Activated CD4-positive, alpha-beta memory T cell treated with anti-CD3 and anti-CD28 coated beads, Interleukin-2, amount 10 ng/mL, durations not matched to agents 7 days and 5 days (primary cell): ENCODE results near the gene TSPAN32. TPM values are rescaled to one million over a fixed set of nuclear protein-coding genes. Genes with fewer than 3 reads are reported as not detected.
"Not testable (repeated sequence)": the region's sequence is repeated elsewhere in the genome, so short reads cannot be mapped to it uniquely, and the experiment has no call there.

Experiments
- CTCF ChIA-PET: fragments of 350-600 bp; sonication (Branson Sonifier 250); formaldehyde crosslinking; loops from one replicate; lab custom pipeline; 2021; ENCODE audit warnings: antibody characterized with exemption, inconsistent platforms; lab: Charles Lee
- POLR2A ChIA-PET: fragments of 350-600 bp; sonication (Branson Sonifier 250); formaldehyde crosslinking; loops from one replicate; lab custom pipeline; 2021; ENCODE audit warnings: antibody characterized with exemption; lab: Charles Lee
- DNase-seq: peaks from one replicate; pipeline ENCODE4 v3.0.0-alpha.2; 2020
- H3K27ac Mint-ChIP-seq: one replicate; pipeline ENCODE4 v1.8.0; 2021; ENCODE audit warnings: mild to moderate bottlenecking, mixed read lengths
- H3K27me3 Mint-ChIP-seq: one replicate; pipeline ENCODE4 v1.8.0; 2021; ENCODE audit warnings: mixed read lengths
- H3K36me3 Mint-ChIP-seq: one replicate; pipeline ENCODE4 v1.8.0; 2021; ENCODE audit warnings: low read depth, mixed read lengths
- H3K4me1 Mint-ChIP-seq: one replicate; pipeline ENCODE4 v1.8.0; 2021; ENCODE audit warnings: mixed read lengths
- H3K4me3 Mint-ChIP-seq: one replicate; pipeline ENCODE4 v1.8.0; 2021; ENCODE audit warnings: mild to moderate bottlenecking, mixed read lengths
- H3K9me3 Mint-ChIP-seq: one replicate; pipeline ENCODE4 v1.8.0; 2021; ENCODE audit warnings: mixed read lengths
- total RNA-seq, 2 experiments: library from RNA; stranded (reverse); gene quantifications; one replicate each; pipeline ENCODE4 v1.2.3, GENCODE V29; 2021

TSPAN32 gene
- total RNA-seq, 2 experiments from 2014 or later, result 48.0 to 50.1 TPM

DNA sequence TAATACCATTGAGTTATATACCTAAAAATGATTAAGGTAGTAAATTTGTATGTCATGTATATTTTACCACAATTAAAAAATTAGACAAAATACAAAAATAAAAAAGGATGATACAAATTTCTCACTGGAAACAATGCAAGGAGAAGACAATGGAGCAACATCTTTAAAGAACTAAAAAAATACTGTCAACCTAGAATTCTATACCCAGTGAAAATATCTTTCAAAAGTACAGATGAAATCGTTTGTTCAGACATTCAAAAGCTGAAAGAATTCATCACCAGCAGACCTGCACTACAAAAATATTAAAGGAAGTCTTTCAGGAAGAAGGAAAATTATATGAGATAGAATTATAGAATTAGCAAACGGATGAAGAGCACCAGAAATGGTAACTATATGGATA lies 21.6 kb upstream of the TSPAN32 start:
- H3K27ac Mint-ChIP-seq, result no peak overlapping the region
- H3K27me3 Mint-ChIP-seq, result peaks cover 49% of the 10 kb centered on the region
- peaks cover 3% of the 10 kb centered on the region for H3K36me3 Mint-ChIP-seq
- no peak overlapping the region for H3K4me3 Mint-ChIP-seq
- peaks cover 3% of the 10 kb centered on the region for H3K4me1 Mint-ChIP-seq
- DNase-seq, result no peak
- peaks cover 6% of the 10 kb centered on the region for H3K9me3 Mint-ChIP-seq
- ChIA-PET CTCF (no interaction called here), POLR2A (no interaction called here)

DNA sequence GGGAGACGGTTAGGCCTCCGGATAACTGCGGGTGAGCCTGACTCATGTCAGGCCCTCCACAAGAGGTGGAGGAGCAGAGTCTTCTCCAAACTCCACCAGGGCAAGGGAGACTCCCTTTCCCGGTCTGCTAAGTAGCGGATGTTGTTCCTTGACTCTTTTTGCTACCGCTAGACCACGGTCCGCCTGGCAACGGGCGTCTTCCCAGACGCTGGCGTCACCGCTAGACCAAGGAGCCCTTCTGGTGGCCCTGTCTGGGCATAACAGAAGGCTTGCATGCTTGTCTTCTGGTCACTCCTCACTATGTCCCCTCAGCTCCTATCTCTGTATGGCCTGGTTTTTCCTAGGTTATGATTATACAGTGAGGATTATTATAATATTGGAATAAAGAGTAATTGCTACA lies 15.5 kb upstream of the TSPAN32 start:
- CTCF ChIA-PET, result interaction anchor here (0.9 kb wide), 1 partner anchor 20 kb away, joined by 3 read pairs; no protein-coding TSS in a partner anchor
- H3K4me1 Mint-ChIP-seq, H3K4me3 Mint-ChIP-seq, DNase-seq, POLR2A ChIA-PET, H3K27ac Mint-ChIP-seq, H3K9me3 Mint-ChIP-seq, H3K36me3 Mint-ChIP-seq: not testable (repeated sequence)
- peaks cover 27% of the 10 kb centered on the region for H3K27me3 Mint-ChIP-seq

GRCh38 chr11:2287091-2287490 lies 14.7 kb upstream of the TSPAN32 start:
- POLR2A ChIA-PET, result no interaction called here
- no peak overlapping the region for H3K27ac Mint-ChIP-seq
- H3K36me3 Mint-ChIP-seq, result no peaks in the 10 kb centered on the region
- peaks cover 23% of the 10 kb centered on the region for H3K27me3 Mint-ChIP-seq
- CTCF ChIA-PET, result interaction anchor here (0.9 to 1.0 kb wide), 2 partner anchors 19 to 133 kb away, joined by 3 read pairs; no protein-coding TSS in a partner anchor
- DNase-seq, result no peak
- no peak overlapping the region for H3K4me3 Mint-ChIP-seq
- H3K9me3 Mint-ChIP-seq, result peaks cover 2% of the 10 kb centered on the region
- peaks cover 4% of the 10 kb centered on the region for H3K4me1 Mint-ChIP-seq

DNA sequence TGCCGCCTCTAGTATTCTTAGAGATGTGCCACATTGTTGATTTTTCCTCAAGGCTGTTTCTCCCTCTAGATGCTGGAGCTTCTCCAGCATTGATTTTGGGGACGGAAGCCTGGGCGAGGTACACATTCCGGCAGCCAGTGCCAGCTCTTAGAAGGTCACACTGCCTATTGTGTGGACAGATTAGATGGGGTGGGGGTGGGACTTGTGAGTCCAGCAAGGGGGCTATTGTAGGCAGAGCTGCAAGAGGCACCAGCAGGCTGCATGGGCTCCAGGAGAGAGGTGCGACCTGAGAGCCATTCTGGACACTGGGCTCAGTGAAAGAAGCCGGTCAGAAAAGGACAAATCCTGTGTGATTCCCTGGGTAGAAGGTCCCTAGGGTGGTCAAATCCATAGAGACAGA lies 12.5 kb upstream of the TSPAN32 start:
- H3K4me1 Mint-ChIP-seq, result peaks cover 4% of the 10 kb centered on the region
- ChIA-PET POLR2A (no interaction called here), CTCF (no interaction called here)
- H3K4me3 Mint-ChIP-seq, result no peak overlapping the region
- DNase-seq, result no peak
- peaks cover 8% of the 10 kb centered on the region for H3K27me3 Mint-ChIP-seq
- no peaks in the 10 kb centered on the region for H3K9me3 Mint-ChIP-seq
- no peak overlapping the region for H3K27ac Mint-ChIP-seq
- no peaks in the 10 kb centered on the region for H3K36me3 Mint-ChIP-seq

- ChIA-PET POLR2A (no interaction called here), CTCF (no interaction called here)
- peaks cover 7% of the 10 kb centered on the region for H3K27me3 Mint-ChIP-seq
- H3K36me3 Mint-ChIP-seq, result no peaks in the 10 kb centered on the region
- H3K27ac Mint-ChIP-seq, result no peak overlapping the region
- no peak for DNase-seq
- peaks cover 4% of the 10 kb centered on the region for H3K4me1 Mint-ChIP-seq
- H3K4me3 Mint-ChIP-seq, result no peak overlapping the region
- no peaks in the 10 kb centered on the region for H3K9me3 Mint-ChIP-seq
These were observed 12.0 kb upstream of the TSPAN32 start for GRCh38 chr11:2289859-2290258.

GRCh38 chr11:2290351-2290841 lies 11.4 kb upstream of the TSPAN32 start:
- Mint-ChIP-seq H3K27ac (no peak overlapping the region), H3K4me1 (peaks cover 4% of the 10 kb centered on the region), H3K36me3 (no peaks in the 10 kb centered on the region), H3K4me3 (no peak overlapping the region), H3K27me3 (peaks cover 7% of the 10 kb centered on the region), H3K9me3 (no peaks in the 10 kb centered on the region)
- ChIA-PET POLR2A (no interaction called here), CTCF (no interaction called here)
- no peak for DNase-seq

DNA sequence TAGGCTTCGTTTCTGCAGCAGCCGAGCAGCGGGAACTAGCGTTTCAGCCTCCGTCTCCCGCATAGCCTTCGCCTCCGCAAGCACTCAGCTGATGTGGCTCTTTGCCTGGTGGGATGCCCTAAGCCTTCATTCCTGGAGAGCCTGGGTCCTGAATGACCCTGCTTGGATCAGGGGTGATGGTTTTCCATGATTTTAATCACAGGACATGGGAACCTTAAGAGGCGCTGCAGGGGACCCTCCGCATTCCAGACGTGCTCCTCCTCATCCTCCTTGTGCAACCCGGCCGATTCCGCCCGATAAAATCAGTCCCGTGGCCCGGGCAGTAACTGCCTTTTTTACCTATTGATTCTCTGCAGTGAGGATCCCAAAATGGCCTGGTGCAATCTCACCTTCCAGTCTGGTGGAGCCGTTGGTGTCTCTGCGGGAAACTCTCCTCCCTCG lies 8.3 kb upstream of the TSPAN32 start:
- peaks cover 5% of the 10 kb centered on the region for H3K27me3 Mint-ChIP-seq
- ChIA-PET CTCF (interaction anchor here (0.7 kb wide), 1 partner anchor 87 kb away, joined by 3 read pairs; no protein-coding TSS in a partner anchor), POLR2A (no interaction called here)
- H3K27ac Mint-ChIP-seq, result no peak overlapping the region
- H3K36me3 Mint-ChIP-seq, result peaks cover 14% of the 10 kb centered on the region
- H3K9me3 Mint-ChIP-seq, result no peaks in the 10 kb centered on the region
- no peak for DNase-seq
- H3K4me1 Mint-ChIP-seq, result peaks cover 4% of the 10 kb centered on the region
- H3K4me3 Mint-ChIP-seq, result no peak overlapping the region

GRCh38 chr11:2293984-2294925 lies 7.6 kb upstream of the TSPAN32 start:
- peak overlapping the region; percentile 10 for H3K27ac Mint-ChIP-seq
- H3K4me3 Mint-ChIP-seq, result no peak overlapping the region
- peaks cover 11% of the 10 kb centered on the region for H3K4me1 Mint-ChIP-seq
- H3K36me3 Mint-ChIP-seq, result peaks cover 17% of the 10 kb centered on the region
- DNase-seq, result peak; percentile 15
- peaks cover 2% of the 10 kb centered on the region for H3K27me3 Mint-ChIP-seq
- POLR2A ChIA-PET, result interaction anchor here (0.7 to 1.4 kb wide), 3 partner anchors 11 to 238 kb away, joined by 3 read pairs; no protein-coding TSS in a partner anchor
- CTCF ChIA-PET, result interaction anchor here (1.0 kb wide), 1 partner anchor 10 kb away, joined by 3 read pairs; no protein-coding TSS in a partner anchor
- H3K9me3 Mint-ChIP-seq, result no peaks in the 10 kb centered on the region

GRCh38 chr11:2294926-2295290 lies 6.9 kb upstream of the TSPAN32 start:
- Mint-ChIP-seq H3K27me3 (no peaks in the 10 kb centered on the region), H3K27ac (peak overlapping the region; percentile 10), H3K4me3 (no peak overlapping the region), H3K4me1 (peaks cover 16% of the 10 kb centered on the region), H3K9me3 (no peaks in the 10 kb centered on the region), H3K36me3 (peaks cover 23% of the 10 kb centered on the region)
- ChIA-PET POLR2A (interaction anchor here (0.7 to 1.4 kb wide), 3 partner anchors 10 to 238 kb away, joined by 3 read pairs; no protein-coding TSS in a partner anchor), CTCF (interaction anchor here (1.0 kb wide), 1 partner anchor 10 kb away, joined by 3 read pairs; no protein-coding TSS in a partner anchor)
- no peak for DNase-seq

DNA sequence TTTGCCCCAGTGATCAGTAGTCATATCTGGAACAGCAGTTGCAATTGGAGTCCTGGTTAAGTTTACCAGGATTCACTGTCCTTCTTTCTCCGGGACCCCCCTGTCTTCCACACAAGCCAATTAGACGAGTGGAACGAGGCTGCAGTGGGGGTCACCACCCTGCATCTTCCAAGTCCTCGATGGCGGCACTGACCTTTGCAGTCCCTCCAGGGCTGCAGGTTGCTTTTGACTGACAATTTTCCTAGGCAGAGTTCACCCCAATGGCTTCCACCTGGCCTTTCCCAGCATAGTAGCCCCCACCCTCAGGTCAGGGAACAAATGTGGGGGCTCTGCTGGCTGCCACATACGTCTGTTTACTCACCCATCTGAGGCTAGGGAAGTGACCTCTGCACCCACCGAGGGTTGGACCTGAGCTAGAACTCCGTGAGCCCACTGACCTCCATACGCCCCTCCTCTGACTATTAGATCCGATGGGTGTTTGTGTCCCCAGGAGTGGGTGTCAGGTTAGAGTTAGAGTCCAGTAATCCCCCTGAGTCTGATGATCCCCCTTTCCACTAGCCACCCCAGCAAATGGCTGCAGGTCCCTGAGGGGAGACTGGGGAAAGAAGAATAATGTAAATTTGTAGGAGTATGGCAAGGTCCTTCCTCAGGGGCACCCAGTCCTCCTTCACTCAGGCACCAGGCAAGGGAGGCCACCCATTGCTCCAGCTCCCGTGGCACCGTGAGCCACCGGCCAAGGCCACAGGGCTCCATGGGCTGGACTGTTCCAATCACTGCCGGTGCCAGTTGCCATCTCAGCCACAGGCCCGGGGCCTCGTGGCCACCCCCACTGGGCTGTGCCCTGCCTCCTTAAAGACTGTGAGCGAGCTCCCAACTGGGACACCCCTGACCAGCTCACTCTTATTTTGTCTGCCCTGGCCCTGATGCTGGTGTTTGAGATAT lies 5.6 kb upstream of the TSPAN32 start:
- DNase-seq, result no peak
- H3K4me3 Mint-ChIP-seq, result no peak overlapping the region
- H3K9me3 Mint-ChIP-seq, result no peaks in the 10 kb centered on the region
- POLR2A ChIA-PET, result interaction anchor here (1.4 kb wide), 1 partner anchor 9 kb away, joined by 3 read pairs; no protein-coding TSS in a partner anchor
- CTCF ChIA-PET, result no interaction called here
- H3K36me3 Mint-ChIP-seq, result peaks cover 27% of the 10 kb centered on the region
- H3K27me3 Mint-ChIP-seq, result no peaks in the 10 kb centered on the region
- peaks cover 20% of the 10 kb centered on the region for H3K4me1 Mint-ChIP-seq
- H3K27ac Mint-ChIP-seq, result no peak overlapping the region

- CTCF ChIA-PET, result no interaction called here
- Mint-ChIP-seq H3K27ac (no peak overlapping the region), H3K27me3 (no peaks in the 10 kb centered on the region), H3K36me3 (peaks cover 33% of the 10 kb centered on the region), H3K4me1 (peaks cover 23% of the 10 kb centered on the region), H3K4me3 (no peak overlapping the region), H3K9me3 (no peaks in the 10 kb centered on the region)
- POLR2A ChIA-PET, result interaction anchor here (1.0 kb wide), 1 partner anchor 38 kb away, joined by 3 read pairs; no protein-coding TSS in a partner anchor
- DNase-seq, result peak; percentile 15
These were observed 4.7 kb upstream of the TSPAN32 start for GRCh38 chr11:2296913-2297622.

- Mint-ChIP-seq H3K27ac (no peak overlapping the region), H3K36me3 (peaks cover 36% of the 10 kb centered on the region), H3K4me1 (peaks cover 25% of the 10 kb centered on the region), H3K9me3 (no peaks in the 10 kb centered on the region), H3K27me3 (no peaks in the 10 kb centered on the region), H3K4me3 (no peak overlapping the region)
- CTCF ChIA-PET, result no interaction called here
- no peak for DNase-seq
- POLR2A ChIA-PET, result interaction anchor here (1.0 kb wide), 1 partner anchor 39 kb away, joined by 3 read pairs; no protein-coding TSS in a partner anchor
These were observed 4.2 kb upstream of the TSPAN32 start for GRCh38 chr11:2297623-2298030.
